HG03097 (cell line): ENCODE data around the gene FUT7.
A peak's percentile ranks its signal among the peaks of the same experiment; 100 is the strongest.

ENCODE experiments used
- ATAC-seq: cut with Tn5 transposase; IDR thresholded peaks from one replicate; pipeline ENCODE4 v1.9.1; 2021; ENCODE audit not compliant: unreplicated experiment, low FRiP score

The FUT7 gene, protein sequence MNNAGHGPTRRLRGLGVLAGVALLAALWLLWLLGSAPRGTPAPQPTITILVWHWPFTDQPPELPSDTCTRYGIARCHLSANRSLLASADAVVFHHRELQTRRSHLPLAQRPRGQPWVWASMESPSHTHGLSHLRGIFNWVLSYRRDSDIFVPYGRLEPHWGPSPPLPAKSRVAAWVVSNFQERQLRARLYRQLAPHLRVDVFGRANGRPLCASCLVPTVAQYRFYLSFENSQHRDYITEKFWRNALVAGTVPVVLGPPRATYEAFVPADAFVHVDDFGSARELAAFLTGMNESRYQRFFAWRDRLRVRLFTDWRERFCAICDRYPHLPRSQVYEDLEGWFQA

DNA sequence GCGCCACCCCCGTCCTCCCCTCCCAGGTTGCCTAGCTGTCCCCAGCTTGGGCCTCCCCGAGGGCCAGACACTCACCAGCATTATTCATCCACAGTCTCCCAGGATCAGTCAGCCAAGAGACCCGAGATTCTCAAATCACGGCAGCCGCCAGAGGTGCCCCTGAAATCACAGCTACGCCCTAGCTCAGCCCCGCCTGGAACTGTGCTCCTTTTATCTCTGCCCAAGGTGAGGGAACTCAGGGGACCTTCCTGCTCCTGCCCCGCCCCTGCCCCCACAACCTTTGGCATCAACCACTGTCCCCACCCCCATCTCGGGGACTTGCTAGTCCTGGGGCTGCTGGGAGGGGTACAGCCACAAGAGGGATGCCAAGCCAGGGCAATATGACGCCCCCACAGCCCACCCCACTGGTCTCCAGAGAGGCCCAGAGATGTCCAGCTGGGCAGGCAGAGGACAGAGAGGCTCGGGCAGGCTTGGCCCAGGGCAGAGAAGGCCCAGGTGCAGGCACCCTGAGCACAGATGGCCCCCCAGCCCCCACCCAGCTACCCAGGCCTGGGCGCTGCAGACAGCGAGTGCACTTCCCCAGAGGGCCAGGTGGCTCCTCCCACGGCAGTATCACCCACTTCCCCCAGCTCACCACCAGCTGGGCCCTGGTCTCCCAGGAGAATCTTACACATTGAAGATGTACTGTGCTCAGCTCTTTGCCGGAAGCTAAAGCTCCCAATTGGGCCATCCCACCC lies at the start of gene FUT7:
Gene FUT7, minus strand, starts transcription at position 185 of the 737 bp plus-strand sequence. Its CDS starts 97 bp downstream, at position 88.
- ATAC-seq, result no peak

DNA sequence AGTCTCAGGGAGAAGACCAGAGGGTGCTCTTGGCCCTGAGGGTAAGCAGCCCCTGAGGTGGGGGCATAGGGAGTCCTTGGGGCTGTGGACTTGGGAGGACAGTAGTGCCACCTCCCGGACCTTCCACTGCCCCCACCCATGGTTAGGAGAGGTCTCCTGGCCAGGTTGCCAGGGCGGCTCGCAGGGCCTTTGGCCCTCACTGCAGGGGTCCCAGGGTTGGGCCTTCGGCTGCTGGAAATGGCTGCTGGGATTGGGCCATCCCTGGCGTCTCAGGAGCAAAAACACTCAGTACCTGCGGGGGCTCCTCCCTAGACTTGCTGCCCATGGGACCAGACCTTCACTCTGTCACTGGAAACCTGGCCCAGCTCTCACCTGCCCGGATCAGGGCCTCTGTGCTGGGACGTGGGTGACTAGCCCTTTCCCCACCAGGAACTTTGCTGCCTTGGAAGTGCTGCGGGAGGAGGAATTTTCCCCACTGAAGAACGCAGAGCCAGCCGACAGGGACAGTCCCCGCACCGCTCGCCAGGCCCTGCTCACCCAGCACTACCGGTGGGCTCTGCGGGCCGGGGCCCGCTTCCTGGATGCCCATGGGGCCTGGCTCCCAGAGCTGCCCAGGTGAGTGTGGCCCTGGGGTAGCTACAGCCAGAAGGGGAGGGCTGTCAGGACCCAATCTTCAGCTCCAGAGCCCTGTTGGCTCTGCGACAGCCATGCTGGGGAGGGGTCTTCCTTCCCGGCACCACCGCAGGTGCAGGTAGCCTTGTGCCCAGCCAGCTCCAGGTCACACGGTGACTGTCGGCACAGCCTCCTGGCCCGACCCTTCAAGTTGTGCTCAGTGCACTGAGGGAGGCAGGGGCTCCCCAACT lies 48.6 kb upstream of the FUT7 start:
- no peak for ATAC-seq

DNA sequence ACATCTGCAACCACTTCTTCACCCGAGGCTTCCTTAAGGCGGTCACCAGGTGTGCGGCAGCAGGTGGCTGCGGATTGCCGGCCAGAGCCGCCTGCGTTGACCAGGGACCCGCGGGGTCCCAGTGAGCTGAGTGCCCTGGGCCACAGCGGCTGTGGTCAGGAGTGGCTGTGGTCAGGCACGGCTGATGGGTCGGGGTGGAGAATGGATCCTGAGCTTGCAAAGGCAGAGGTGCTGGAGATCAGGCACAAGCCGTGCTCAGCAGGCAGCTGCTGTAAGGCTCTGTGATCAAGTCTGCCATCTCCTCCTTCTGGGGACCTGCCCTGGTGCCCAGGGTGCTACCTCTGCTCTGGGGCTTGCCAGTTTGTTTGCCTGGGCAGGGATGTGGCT lies 47.5 kb upstream of the FUT7 start:
- ATAC-seq, result no peak

DNA sequence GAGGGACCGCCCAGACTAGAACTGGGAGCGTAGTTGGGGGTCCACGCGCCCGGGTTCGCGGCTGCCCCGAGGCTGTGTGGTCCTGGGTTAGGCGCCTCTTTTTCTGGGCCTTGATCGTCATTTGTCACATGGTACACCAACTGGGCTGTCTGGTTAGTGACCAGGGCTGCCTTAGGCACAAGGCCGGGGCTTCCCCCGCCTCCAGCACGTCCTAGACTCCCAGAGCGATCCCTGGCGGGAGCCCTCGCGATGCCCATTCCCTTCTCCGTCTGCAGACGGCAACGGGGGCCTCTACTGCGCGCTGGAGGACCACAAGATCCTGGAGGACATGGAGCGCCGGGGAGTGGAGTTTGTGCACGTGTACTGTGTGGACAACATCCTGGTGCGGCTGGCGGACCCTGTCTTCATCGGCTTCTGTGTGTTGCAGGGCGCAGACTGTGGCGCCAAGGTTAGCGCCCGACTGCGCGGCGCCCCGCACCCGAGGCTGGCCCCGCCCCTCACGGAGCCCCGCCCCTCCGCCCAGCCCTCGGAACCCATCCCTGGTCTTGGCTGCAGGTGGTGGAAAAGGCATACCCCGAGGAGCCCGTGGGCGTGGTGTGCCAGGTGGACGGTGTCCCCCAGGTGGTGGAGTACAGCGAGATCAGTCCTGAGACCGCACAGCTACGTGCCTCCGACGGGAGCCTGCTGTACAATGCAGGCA lies 47.0 kb upstream of the FUT7 start:
- no peak for ATAC-seq

DNA sequence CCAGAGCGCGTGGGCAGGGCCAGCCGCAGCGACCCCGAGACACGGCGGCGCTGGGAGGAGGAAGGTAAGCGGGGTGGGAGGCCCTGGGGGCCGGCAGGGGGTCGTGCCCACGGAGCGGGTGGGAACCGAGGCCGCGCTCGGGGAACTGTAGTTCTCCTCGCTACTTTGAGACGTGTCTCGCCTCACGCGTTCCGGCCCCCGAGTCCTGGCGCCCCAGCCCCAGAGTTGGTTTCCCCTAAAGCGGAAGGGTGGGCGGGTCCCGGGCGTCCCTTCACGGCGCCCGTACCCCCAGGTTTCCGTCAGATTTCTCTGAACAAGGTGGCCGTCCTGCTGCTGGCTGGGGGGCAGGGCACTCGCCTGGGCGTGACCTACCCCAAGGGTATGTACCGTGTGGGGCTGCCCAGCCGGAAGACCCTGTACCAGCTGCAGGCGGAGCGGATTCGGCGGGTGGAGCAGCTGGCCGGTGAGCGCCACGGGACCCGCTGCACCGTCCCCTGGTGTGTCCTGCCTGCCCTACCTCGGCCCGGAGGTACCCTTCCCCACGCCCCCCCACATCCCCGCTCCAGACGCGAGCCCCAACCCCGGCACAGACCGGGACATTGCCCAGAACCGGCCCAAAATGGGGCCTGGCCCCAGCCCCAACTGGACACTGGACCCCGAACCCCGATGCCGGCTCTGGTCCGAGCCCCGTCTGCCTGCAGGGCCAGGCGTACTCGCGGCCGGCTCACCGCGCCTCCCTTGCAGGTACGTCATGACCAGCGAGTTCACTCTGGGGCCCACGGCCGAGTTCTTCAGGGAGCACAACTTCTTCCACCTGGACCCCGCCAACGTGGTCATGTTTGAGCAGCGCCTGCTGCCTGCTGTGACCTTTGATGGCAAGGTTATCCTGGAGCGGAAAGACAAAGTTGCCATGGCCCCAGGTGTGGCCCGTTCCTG lies 46.1 kb upstream of the FUT7 start:
- peak; percentile 12 for ATAC-seq

DNA sequence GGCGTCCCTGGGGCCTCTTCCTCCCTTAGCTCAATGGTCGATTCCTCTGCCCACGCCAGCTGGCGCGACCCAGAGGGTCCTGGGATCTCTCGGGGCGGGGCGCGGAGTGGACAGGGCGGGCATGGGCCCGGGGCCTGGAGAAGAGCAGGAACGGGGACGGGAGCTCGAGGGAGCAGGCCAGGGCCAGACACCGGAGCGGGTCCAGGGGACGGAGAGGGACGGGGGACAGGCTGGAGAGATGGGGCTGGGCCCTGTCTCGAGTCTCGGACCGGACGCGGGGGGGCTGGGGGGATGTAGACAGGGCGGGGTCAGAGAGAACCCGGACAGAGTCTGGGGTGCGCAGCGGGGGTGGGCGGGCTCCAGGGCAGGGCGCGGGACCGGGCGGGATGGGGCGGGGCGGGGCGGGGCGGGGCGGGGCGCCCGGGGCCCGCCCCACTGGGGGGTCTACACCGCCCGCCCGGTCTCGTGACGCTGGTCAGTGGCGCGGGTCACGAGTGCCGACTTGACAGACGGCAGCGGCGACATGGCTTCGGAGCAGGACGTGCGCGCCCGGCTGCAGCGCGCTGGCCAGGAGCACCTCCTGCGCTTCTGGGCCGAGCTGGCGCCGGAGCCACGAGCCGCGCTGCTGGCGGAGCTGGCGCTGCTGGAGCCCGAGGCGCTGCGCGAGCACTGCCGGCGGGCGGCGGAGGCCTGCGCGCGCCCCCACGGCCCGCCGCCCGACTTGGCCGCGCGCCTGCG lies 45.3 kb upstream of the FUT7 start, which contains the start of gene UAP1L1:
Gene UAP1L1, plus strand, starts transcription at position 508 of the 738 bp plus-strand sequence. Its CDS starts 16 bp downstream, at position 524.
- peak; percentile 44 for ATAC-seq

DNA sequence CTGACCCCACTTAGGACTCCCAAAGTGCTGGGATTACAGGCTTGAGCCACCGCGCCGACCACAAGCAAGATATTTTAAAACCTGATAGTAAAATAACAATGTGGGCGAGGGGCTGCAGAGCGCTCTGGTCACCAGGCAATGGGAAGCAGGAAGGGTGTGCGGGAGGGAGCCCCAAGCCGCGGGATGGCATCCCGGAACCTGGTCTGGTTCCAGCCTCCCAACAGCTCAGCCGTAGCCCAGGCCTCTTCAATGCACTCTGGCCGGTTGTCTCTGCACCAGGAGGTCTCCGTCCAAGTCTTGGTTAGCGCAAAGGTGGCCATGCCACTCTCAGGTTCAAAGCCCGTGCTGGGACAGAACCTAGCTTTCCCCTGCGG lies 44.7 kb upstream of the FUT7 start:
- peak; percentile 7 for ATAC-seq

DNA sequence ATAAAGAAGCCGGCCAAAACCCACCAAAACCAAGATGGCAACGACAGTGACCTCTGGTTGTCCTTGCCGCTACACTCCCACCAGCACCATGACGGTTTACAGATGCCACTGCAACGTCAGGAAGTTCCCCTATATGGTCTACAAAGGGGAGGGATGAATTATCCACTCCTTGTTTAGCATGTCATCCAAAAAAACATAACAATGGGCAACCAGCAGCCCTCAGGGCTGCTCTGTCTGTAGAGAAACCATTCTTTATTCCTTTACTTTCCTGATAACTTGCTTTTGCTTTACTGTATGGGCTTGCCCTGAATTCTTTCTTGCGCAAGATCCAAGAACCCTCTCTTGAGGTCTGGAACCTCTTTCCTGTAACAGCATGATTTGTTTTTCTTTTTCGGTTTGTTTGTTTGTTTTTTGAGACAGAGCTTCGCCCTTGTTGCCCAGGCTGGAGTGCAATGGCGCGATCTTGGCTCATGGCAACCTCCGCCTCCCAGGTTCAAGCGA lies 43.4 kb upstream of the FUT7 start:
- no peak for ATAC-seq

DNA sequence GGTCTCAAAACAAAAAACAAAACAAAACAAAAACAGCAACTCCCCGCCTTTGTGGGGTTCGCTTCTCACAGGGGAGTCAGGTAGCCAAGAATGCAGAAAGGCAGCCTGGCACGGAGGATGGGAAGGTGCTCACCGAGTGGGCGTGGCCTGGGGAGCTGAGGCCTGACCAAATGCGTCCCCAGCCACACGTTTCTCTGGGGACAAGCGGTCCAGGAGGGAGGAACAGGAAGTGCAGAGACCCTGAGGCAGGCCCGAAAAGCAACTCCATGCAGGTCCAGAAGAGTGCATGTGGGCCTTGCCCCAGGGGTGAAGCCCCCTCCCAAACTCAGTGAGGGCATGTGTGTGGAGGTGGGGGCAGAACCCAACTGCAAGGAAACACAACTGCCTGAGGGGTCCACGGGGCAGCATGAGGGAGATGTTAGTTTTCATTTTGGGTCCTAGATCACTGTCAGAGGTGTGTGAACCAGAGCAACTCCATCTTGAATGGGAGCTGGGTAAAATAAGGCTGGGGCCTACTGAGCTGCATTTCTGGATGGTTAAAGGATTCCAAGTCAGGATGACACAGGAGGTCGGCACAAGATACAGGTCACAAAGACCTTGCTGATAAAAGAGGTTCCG lies 42.9 kb upstream of the FUT7 start:
- ATAC-seq, result no peak

DNA sequence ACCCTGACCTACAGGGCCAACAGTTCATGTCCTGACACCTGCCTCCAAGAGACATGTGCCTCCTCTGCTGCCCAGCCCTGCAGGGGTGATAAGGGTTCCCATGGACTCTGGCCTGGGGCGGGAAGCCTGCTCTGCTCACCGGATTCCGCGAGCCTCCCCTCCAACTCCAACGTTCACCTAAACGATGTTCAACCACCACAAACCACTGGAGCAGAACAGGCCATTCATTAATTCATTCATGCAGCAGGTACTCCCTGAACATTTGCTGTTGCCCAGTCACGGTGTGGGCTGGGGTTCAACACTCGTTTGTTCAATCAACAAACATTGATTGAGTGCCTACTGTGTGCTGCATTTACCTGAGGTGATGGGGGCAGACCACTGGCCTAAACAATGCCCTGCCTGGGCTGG lies 42.1 kb upstream of the FUT7 start:
- ATAC-seq, result no peak

DNA sequence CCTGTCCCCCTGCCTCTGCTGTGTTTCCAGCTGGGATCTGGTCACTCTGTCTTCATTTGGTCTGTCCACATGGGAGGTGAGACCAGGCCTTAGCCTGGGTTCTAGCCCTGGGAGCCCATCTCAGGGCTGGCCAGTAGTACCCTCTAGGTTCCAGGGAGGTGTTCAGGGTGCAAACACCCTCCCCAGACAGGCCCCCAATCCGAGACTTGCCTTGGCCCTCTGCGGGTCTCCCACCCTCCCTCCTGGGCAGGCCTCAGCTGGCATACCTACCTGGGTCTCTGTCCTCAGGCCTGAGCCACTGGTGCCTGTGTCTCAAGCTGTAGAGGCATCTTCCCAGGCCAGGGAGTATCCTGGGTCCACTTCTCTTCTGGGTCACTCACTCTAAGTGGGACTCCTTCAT lies 39.4 kb upstream of the FUT7 start:
- no peak for ATAC-seq

DNA sequence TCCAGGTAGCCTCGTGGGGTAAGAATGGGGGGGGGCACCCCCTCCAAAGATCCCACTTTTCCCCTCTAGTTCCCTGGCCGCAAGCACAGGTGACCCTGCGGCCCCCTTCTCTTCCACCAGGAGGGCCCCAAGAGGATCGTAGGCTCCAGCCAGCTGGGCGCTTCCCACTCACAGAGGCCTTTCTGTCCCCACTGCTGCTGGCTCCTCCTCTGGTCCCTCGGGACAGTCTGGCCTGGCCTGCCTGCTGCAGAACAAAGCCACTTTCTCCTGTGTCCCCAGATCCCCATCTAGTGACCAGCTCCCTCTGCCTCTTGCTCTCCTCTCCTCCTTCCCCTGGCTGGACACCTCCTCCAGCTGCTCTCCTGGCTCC lies 39.0 kb upstream of the FUT7 start:
- ATAC-seq, result peak; percentile 2

DNA sequence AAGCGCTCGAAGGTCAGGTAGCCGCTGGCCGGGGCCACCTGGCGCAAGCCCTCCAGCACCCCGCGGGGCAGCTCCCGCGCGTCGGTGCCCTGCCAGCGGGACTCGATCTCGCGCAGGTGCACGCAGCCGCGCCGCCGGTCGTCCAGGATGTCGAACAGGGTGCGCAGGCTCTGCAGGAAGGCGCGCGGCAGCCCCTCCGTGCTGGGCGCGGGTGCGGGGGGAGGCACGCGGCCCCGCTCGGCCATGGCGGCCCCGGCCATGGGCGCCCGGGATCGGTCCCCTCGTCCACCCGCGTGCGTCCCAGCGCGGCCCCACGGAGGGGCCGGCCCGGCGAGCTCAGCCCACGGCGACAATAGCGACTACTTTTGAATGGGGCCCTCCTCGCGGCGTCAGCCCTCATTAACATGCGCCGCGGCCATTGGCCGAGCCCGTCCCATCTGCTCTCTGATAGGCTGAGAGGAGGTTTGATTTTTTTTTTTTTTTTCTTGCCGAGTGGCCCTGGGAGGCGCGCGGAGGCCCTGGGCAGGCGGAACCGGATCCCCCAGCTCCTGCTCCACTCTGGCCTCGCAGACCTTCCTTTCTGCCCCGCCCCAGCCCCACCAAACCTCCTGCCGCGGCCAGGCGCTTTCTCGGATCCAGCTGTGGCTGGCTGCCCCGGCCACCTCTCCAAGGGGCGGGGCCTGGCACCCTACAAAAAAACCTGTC lies 38.5 kb upstream of the FUT7 start, which contains the start of gene SAPCD2:
Gene SAPCD2, minus strand, starts transcription at position 357 of the 705 bp plus-strand sequence. Its CDS starts 97 bp downstream, at position 260.
- ATAC-seq, result peak; percentile 69

DNA sequence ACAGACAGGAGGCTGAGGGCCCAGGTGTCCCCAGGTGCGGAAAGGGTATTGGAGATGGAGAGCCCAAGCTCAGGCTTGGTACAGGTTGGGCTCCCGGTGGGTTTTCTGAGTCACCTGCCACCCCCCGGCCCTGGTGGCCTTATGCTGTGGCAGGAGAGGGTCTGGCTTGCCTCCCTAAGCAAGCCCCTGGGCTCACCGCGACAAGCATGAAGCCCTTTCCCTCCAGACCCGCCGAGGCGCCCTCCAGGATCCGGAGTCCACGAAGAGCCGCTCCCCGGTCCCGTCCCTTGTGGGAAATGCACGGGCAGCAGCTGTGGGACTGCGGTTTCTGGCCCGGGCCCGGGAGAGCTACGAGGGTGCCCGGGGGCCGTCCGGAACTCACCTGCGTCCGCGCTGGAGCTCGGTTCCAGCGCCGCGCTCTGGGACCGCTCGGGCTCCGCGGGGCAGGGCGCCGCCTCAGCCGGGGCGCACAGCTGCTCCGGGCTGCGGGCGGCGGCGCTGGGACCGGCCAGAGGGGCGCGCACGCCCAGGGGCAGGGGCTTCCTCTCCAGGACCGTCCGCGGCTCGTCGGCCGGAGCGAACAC lies 37.7 kb upstream of the FUT7 start:
- ATAC-seq, result no peak

DNA sequence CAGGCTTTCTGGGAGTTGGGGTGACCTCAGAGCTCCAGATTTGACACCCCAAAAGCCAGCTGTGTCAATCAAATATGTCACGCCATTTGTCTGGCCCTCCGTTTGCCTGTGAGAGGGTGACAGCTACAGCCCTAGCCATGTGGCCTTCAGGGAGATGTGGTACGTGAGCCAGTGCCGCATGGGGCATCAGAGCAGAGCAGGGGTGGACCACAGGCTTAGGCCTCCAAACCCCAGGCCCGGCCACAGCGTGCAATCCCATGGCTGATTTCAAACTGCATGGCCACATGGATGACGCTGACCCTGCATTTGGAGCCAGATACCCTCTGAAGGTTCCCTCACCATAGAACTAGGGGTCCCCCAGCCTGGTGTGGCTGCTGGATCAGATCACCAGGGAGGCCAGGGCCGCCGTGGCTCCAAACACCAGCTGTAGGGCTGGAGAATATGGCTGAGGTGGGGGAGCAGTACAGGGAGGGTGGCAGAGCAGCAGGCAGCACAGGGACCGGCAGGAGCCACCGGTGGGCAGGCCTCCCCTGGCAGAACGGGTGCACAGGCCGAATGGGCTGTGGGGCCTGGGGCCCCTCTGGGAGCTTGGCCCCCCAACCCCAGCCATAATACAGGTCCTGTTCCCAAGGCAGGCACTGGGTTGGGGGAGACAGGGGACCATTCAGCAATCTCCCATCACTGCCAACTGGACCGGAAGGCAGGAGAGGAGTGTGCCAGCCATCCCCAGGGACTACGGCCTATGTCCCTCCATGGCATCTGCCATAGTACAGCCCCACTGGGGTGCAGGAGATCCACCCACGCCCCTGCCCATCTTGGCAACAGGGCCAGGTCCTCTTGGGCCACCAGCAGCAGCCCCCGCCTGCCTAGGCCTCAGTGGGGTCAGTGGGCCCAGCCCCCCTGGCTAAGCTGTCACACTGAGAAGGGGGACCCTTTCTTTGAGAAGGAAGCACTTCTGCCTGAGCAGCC lies 36.9 kb upstream of the FUT7 start:
- ATAC-seq, result no peak
